ENCODE measurements around the gene TAOK3. TPM values are rescaled to one million over a fixed set of nuclear protein-coding genes. Genes with fewer than 3 reads are reported as not detected.

Gene TAOK3
- 20.6 and 22.2 TPM in 2 replicates for total RNA-seq

GRCh38 chr12:118372541-118373495 lies at the start of gene TAOK3:
TSS of gene TAOK3 (minus strand) at chr12:118372907. CDS start at chr12:118255567, 117,340 bp downstream.

DNA sequence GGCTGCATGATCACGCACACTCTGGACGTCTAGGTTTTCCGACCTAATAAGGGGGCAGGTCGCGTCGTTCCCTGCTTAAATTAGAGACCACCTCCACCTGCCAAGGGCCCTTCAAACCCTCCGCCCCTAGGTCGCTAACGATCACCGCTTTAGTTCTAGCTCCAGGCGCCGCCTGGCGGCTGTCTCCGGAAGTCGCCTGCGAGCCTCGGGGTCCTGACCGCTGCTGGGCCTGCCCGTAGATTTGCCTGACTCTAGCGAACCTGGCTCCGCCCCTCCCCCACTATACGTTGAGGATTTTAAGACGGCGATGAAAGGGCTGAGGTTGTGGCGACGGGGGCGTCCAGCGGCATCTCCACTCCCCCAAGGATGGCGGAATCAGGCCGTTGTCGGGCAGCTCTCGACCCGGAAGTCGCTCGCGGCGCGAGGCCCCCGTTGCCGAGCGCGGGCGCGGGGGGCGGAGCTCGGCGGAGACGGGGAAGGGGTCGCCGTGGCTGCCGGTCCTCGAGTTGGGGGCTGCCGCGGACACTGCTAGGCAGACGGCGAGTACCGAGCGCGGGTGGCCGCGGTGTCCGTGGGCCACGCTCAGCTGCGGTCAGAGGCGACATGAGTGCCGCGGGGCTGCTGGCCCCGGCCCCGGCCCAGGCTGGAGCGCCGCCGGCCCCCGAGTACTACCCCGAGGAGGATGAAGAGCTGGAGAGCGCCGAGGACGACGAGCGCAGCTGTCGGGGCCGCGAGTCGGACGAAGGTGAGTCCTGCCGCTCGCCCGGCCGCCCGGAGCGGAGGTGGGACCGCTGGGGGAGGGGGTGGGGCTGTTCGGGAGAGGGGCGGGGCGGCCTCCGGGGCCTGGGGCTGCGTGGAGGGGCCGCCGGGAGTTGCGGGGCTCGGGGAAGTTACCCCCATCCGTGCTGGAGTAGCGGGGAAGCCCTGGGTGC lies 3.6 kb upstream of the TAOK3 start, which contains the start of gene SUDS3:
SUDS3 (plus strand) TSS at position 467 of the 932 bp plus-strand sequence; CDS start at position 604, 137 bp downstream.

DNA sequence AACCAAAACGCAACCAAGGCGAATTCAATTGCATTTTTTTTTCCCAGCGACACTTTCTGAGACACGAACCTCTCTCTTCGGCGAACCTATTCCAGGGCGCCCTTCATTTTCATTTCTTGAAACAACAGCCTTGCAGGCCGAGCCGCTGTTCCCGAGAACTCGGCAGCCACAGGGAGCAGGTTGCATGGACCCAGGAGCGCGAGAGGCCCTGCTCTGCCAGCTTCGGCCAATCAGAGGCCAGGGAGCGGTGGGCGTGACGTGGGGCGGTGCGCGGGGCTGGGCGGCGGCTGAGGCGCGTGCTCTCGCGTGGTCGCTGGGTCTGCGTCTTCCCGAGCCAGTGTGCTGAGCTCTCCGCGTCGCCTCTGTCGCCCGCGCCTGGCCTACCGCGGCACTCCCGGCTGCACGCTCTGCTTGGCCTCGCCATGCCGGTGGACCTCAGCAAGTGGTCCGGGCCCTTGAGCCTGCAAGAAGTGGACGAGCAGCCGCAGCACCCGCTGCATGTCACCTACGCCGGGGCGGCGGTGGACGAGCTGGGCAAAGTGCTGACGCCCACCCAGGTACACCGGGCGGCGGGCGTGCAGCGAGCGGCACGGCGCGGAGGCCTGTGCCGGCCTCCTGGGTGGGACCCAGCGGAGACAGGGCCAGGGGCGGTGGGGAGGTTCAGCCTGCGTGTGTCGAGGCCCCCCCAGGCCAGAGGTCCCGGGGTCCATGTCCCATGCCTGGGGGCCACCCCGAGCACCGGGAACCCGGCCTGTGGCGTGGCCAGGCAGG lies 236.7 kb downstream of the TAOK3 start, which contains the start of gene PEBP1:
PEBP1 (plus strand) TSS at position 337 of the 771 bp plus-strand sequence; CDS start at position 423, 86 bp downstream.

DNA sequence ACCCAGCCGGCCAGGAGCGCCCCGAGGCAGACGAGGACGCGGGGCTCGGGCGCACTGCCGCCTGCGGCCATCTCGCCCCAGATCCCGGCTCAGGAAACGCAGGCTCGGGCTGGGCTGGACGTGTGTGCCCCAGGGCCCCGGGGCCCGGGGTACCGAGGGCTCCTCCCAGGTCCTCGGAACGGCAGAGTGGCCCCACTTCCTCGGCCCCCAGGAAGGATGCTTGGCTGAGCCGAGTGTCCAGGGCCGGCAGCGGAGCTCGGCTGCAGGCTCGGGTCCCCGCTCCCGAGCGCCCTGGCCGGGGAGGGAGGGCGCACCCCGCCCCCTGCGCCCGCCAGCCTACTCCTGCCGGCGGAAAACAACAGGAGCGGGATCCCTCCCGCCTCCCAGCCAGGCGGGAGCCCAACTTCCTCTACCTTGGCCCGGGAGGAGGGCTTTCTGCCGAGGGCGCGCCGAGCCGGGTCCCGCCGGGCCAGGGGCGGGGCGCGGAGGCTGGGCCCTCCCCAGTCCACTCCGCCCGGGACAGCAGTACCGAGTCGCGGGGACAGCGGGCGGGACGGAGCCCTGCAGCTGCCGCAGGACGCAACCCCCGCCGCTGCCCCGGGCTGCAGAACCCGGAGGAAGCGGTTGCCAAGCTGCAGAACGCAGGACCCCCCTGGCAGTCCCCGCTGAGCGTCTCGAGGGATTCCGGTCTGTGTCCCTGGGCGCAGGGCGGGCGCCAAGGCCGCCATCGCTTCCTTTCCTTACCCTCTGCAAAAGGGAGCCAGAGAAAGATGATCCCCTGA lies 268.9 kb downstream of the TAOK3 start, which contains the start of gene VSIG10:
VSIG10 (minus strand) TSS at position 411 of the 782 bp plus-strand sequence; CDS start at position 71, 340 bp downstream.

Other genes with a start within 250 kb of the TAOK3 start
- gene PEBP1, start 236.8 kb downstream of the TAOK3 start, total RNA-seq = 106 TPM in 2 replicates
- 25.1 and 27.1 TPM in 2 replicates for gene SUDS3, start 3.6 kb upstream of the TAOK3 start, total RNA-seq

Data from vein endothelial cell (primary cell).